ENCODE measurements around the gene IL1RAPL1.
"Not testable (repeated sequence)": the region's sequence is repeated elsewhere in the genome, so short reads cannot be mapped to it uniquely, and the experiment has no call there.

IL1RAPL1 gene

GRCh38 chrX:29285664-29286063 is 698.4 kb downstream of the IL1RAPL1 start:
- no peak for DNase-seq

GRCh38 chrX:29295987-29296680 is 708.9 kb downstream of the IL1RAPL1 start:
- DNase-seq = no peak

- DNase-seq = no peak
Measured at GRCh38 chrX:29297171-29297800, 710.0 kb downstream of the IL1RAPL1 start.

- no peak for DNase-seq
Measured at GRCh38 chrX:29299684-29300083, 712.4 kb downstream of the IL1RAPL1 start.

- DNase-seq = no peak
Measured at GRCh38 chrX:29308726-29309125, 721.5 kb downstream of the IL1RAPL1 start.

GRCh38 chrX:29315931-29316330 is 728.7 kb downstream of the IL1RAPL1 start:
- no peak for DNase-seq

GRCh38 chrX:29318012-29318411 is 730.8 kb downstream of the IL1RAPL1 start:
- no peak for DNase-seq

GRCh38 chrX:29332429-29332828 is 745.2 kb downstream of the IL1RAPL1 start:
- DNase-seq = not testable (repeated sequence)

GRCh38 chrX:29333091-29333490 is 745.8 kb downstream of the IL1RAPL1 start:
- not testable (repeated sequence) for DNase-seq

- DNase-seq = no peak
Measured at GRCh38 chrX:29348288-29348687, 761.0 kb downstream of the IL1RAPL1 start.

- DNase-seq = no peak
Measured at GRCh38 chrX:29359276-29359675, 772.0 kb downstream of the IL1RAPL1 start.

GRCh38 chrX:29374765-29375164 is 787.5 kb downstream of the IL1RAPL1 start:
- DNase-seq = not testable (repeated sequence)

- DNase-seq = no peak
Measured at GRCh38 chrX:29376584-29376983, 789.3 kb downstream of the IL1RAPL1 start.

- no peak for DNase-seq
Measured at GRCh38 chrX:29382811-29383210, 795.6 kb downstream of the IL1RAPL1 start.

- DNase-seq = no peak
Measured at GRCh38 chrX:29388509-29388908, 801.3 kb downstream of the IL1RAPL1 start.

GRCh38 chrX:29397506-29397905 is 810.3 kb downstream of the IL1RAPL1 start:
- no peak for DNase-seq

- no peak for DNase-seq
Measured at GRCh38 chrX:29407357-29407756, 820.1 kb downstream of the IL1RAPL1 start.

GRCh38 chrX:29419774-29420553 is 832.7 kb downstream of the IL1RAPL1 start:
- DNase-seq = no peak

GRCh38 chrX:29422034-29422433 is 834.8 kb downstream of the IL1RAPL1 start:
- DNase-seq = no peak

- DNase-seq = no peak
Measured at GRCh38 chrX:29431895-29432294, 844.6 kb downstream of the IL1RAPL1 start.

GRCh38 chrX:29432534-29432933 is 845.3 kb downstream of the IL1RAPL1 start:
- DNase-seq = no peak

- DNase-seq = no peak
Measured at GRCh38 chrX:29434939-29435338, 847.7 kb downstream of the IL1RAPL1 start.

GRCh38 chrX:29435396-29435795 is 848.1 kb downstream of the IL1RAPL1 start:
- no peak for DNase-seq

- DNase-seq = no peak
Measured at GRCh38 chrX:29447867-29448266, 860.6 kb downstream of the IL1RAPL1 start.
